Measurements from ENCODE around the gene HOMER2.

HOMER2 gene

GRCh38 chr15:82855286-82856100, 97.0 kb downstream of the HOMER2 start:
- DNase-seq = no peak

- DNase-seq = no peak
Measured at GRCh38 chr15:82854554-82854953, 98.0 kb downstream of the HOMER2 start.

- no peak for DNase-seq
Measured at GRCh38 chr15:82852941-82853561, 99.5 kb downstream of the HOMER2 start.

GRCh38 chr15:82851981-82852511, 100.5 kb downstream of the HOMER2 start:
- DNase-seq = no peak

- DNase-seq = no peak
Measured at GRCh38 chr15:82851306-82851850, 101.1 kb downstream of the HOMER2 start.

GRCh38 chr15:82850731-82851130, 101.8 kb downstream of the HOMER2 start:
- DNase-seq = peak; percentile 32 to 77

GRCh38 chr15:82849556-82850512, 102.7 kb downstream of the HOMER2 start:
- peak; percentile 32 to 76 for DNase-seq

GRCh38 chr15:82848241-82848993, 104.1 kb downstream of the HOMER2 start:
- no peak for DNase-seq

- DNase-seq = no peak
Measured at GRCh38 chr15:82847703-82848102, 104.8 kb downstream of the HOMER2 start.

- no peak for DNase-seq
Measured at GRCh38 chr15:82846621-82847020, 105.9 kb downstream of the HOMER2 start.

GRCh38 chr15:82845686-82846085, 106.8 kb downstream of the HOMER2 start:
- DNase-seq = no peak

GRCh38 chr15:82843566-82843965, 109.0 kb downstream of the HOMER2 start:
- DNase-seq = no peak

GRCh38 chr15:82840166-82840565, 112.4 kb downstream of the HOMER2 start:
- no peak for DNase-seq

GRCh38 chr15:82839136-82839535, 113.4 kb downstream of the HOMER2 start:
- no peak for DNase-seq

GRCh38 chr15:82838096-82838735, 114.3 kb downstream of the HOMER2 start:
- no peak for DNase-seq

- DNase-seq = no peak
Measured at GRCh38 chr15:82835391-82835917, 117.1 kb downstream of the HOMER2 start.

- DNase-seq = no peak
Measured at GRCh38 chr15:82833362-82833682, 119.2 kb downstream of the HOMER2 start.

GRCh38 chr15:82832601-82833361, 119.7 kb downstream of the HOMER2 start:
- DNase-seq = no peak

GRCh38 chr15:82831894-82832600, 120.5 kb downstream of the HOMER2 start:
- no peak for DNase-seq
